NCI-H345 treated with DMSO at 0.1 percent for 48 hours (cell line): ENCODE data around the gene PTPRN2.
A peak's percentile ranks its signal among the peaks of the same experiment; 100 is the strongest.

ENCODE experiments used
- DNase-seq: peaks from one replicate; lab custom pipeline; 2025; ENCODE audit not compliant: unreplicated experiment; lab: John Stamatoyannopoulos, UW

PTPRN2 gene

DNA sequence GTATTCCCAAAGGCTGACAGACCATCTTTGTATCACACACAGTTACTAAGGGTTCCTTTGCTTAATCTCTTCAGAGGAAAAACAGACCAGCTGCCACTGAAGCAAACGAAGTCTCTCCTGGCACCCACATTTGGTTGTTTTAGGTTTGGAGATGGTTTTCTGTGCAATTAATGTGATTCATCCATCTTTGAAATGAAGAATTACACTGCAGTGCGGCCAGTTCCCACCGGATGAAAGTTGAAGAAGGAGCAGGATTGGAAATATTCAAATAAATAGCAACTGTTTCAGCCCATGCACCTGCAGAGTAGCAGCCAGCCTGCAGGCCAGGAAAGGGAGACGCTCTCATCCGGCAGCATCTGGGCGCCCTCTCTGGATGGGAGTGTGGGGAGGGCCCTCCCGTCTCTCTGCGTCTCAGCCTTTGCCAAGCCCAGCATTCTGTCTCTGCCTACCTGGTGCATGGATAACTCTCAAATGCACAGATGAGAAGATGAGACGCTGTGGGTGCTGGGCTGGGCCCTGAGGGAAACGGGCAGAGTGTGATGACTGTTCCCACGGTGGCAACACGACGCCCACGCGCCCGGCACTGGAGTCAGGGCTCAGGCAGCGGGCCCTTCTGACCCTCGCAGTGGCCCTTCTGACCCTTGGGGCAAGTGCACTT, 214.0 kb downstream of the PTPRN2 start:
- no peak for DNase-seq

DNA sequence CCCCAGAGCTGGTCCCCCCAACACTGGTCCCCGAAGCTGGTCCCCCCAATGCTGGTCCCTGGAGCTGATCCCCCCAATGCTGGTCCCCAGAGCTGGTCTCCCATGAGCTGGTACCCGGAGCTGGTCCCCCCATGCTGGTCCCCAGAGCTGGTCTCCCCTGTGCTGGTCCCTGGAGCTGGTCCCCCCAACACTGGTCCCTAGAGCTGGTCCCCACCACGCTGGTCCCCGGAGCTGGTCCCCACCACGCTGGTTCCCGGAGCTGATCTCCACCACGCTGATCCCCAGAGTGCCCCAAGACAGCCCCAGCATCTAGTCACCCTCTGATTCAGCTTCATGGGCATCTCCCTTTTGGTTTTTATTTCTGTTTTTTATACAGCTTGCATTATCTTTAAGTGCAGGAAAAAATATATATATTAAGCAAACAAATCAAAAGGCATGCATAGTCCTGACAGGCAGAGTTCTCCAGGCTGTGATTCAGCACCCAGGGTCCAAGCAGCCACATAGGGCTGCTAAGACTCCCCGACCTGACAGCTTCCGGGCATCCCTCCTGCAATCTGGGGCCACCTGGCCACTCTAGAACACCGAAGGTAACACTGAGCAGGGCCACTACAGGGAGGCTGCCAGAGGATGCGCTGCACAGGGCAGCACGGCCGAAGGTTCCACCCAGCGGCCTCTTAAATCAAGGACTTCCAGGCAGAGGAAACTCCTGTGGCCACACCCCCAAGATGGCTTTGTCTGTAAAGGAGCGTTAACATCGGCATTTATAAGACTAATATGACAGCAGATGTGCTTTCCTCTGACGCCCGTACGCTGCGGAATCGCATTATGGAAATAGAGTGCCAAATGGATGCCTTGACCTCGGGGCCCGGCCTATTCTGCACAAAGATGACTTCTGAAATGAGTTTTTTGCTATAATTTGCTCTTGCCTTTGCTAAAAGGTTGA, 215.0 kb downstream of the PTPRN2 start:
- no peak for DNase-seq

DNA sequence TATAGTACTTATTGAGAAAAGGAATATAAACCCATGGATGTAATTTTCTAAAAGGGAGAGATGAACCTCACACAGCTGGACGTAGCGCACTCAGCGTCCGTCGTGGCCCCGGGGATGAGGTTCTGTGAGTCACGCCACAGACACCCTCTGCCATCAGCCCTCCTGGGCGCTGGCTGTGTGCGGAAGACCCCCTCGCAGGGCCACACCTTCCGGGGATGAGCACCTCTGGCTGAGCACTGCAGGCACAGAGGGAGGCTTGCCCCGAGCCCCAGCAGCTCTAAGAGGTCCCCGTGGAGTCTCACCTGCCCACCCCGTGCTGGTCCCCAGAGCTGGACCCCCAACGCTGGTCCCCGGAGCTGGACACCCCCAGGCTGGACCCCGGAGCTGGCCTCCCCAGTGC, 215.8 kb downstream of the PTPRN2 start:
- DNase-seq, result no peak

DNA sequence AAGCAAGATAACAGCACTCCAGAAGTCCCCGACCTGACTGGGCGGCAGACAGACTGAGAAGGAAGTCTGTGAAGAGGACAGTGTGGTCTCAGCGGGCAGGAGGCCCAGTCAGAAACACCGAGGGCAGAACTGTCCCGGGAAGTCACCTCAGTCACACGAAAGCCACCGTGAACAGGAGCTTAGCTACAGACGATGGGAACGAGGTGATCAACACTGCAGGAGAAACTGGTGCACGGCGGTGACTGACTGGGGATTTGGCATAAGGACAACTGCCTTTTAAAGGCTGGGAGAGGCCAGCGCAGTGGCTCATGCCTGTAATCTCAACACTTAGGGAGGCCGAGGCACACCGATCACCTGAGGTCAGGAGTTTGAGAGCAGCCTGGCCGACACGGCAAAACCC, 217.8 kb downstream of the PTPRN2 start:
- DNase-seq, result no peak

DNA sequence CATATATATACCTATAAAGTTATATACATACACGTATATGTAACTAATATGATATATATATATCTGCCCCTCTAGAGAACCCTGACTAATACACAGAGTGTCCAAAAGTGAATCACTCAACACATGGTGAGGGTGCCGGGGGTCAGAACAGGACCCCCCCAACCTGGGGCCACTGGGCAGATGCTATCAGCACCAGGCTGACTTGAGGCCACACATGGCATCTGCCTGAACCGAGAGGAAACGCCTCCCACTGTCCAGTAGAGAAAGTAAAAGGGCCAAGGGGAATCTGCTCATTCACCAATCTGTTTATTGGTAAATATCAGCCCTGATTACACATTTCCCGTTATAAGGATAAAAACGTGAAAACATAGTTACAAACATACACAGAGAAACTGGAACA, 218.3 kb downstream of the PTPRN2 start:
- no peak for DNase-seq

DNA sequence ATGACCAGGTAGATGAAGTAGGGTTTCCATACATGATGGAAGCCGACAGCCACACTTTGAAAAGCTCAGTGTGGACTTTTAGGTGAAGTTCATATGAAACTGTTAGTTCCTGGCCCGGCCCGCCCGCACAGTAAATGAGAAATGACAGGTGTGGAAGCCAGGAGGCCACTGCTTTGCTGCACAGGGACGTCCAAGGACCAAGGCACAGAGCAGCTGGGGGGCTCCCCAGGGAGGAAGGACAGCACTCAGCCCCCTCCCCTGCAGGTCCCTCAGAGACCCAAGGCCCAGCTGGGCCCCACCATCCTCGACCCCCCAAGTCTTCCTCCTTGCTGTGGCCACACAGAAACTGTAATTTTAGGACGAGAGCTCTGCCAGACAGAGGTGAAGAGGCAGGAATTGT, 219.2 kb downstream of the PTPRN2 start:
- DNase-seq, result no peak

GRCh38 chr7:158367634-158367982, 220.0 kb downstream of the PTPRN2 start:
- no peak for DNase-seq

DNA sequence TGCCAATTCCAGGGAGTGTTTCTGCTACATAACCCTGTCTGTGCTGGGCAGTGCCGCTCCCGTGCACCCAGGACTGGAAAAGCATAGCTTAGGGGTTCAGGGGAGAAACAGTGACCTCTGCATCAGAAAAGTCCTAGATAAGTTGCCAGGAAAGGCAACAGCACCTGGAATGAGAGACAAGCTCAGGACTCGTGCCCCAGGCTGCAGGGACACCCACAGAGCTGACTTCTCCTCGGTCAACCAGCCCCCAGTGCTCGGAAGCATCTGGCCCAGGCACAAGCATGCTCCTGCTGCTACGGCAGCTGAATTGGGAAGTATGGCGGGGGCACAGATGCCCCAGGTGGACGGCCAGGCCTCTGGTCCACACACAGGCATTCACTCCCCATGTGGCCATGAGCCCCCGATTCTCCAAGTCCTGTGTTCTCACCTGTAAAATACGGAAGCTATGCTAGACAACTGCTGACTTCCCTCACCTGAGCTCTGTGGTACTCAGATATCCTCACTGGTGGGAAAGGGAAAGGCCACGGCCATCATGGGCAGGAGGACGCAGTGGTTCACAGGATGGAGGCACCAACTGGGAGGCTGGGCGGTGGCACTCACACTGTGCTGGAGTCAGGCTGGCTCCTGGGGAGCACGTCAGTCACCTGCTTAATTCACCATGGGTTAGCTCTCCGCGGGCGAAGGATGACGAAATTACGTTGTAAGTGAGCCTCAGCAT, 220.5 kb downstream of the PTPRN2 start:
- DNase-seq, result no peak

- no peak for DNase-seq
These were observed 221.3 kb downstream of the PTPRN2 start for GRCh38 chr7:158366346-158366745.

DNA sequence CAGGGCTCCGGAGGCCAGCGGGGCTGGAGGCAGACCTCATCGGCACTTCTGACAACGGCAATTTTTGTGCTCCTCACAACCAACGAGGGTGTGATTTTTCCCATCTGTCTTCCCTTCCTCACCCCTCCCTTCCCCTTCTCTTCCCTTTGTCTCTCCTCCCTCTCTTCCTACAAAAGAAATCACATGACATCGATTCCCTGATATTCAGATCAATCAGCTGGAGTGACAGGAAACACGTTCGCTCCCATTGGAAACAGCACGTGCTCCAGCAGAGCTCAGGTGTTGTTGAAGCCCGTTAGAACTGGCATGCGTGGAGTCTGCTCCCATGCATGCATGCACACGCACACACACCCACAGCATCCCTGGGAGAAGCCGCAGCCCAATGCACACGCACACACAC, 222.4 kb downstream of the PTPRN2 start:
- no peak for DNase-seq

- no peak for DNase-seq
These were observed 223.2 kb downstream of the PTPRN2 start for GRCh38 chr7:158364451-158364850.

- DNase-seq, result no peak
These were observed 224.4 kb downstream of the PTPRN2 start for GRCh38 chr7:158362912-158363905.

GRCh38 chr7:158362001-158362400, 225.6 kb downstream of the PTPRN2 start:
- DNase-seq, result no peak

- DNase-seq, result no peak
These were observed 226.2 kb downstream of the PTPRN2 start for GRCh38 chr7:158361326-158361946.

DNA sequence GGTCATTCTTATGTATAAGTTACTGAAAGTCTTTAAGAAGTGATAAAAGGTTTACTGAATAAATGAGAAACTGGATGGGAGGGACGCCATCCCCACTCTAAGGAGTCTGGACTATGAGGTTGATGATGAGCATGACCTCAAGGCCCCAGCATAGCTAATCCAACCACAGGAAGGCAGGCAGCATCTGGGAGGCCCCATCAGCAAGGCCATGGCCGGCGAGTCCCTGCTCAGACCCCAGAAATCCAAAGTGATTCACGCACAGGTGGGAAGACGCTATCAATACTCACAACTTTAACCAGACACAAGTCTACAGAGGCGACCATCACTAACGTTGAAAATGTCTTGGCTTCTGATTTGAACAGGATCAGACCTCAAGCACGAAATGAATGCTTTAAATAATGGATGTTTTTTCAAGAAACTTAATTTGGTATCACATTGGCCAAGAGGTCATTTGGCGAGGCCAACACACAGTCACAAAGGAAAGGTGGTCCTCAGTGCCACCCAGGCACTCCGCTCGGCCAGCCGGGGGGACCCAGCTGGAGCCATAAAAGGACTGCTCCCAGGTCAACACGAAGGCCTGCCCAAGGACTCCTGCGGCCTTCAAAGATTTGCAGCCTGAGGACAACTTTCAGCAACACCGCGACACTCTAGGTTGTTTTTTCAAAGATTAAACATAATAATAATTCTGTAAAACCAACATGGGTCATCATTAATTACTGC, 228.5 kb downstream of the PTPRN2 start:
- no peak for DNase-seq

GRCh38 chr7:158357898-158358821, 229.5 kb downstream of the PTPRN2 start:
- no peak for DNase-seq

GRCh38 chr7:158357106-158357897, 230.3 kb downstream of the PTPRN2 start:
- no peak for DNase-seq

GRCh38 chr7:158356454-158356853, 231.2 kb downstream of the PTPRN2 start:
- DNase-seq, result peak; percentile 51
